Cardiac muscle cell (in vitro differentiated cells and primary cell): ENCODE measurements around the gene BCAS3. TPM values are rescaled to one million over a fixed set of nuclear protein-coding genes. Genes with fewer than 3 reads are reported as not detected.

Source experiments
- DNase-seq, 2 donors: peaks; one replicate each; pipeline versions ENCODE4 v3.0.0 to v3.0.0-alpha.2; 2010 to 2017; ENCODE audit warnings: low read depth in 1 of 2, low spot score in 1 of 2
- H3K27ac ChIP-seq: fragments of 200-600 bp; sonication (generic); 2 replicates; pipeline ENCODE4 v1.5.1; 2016
- H3K27me3 ChIP-seq: fragments of 200-600 bp; sonication (generic); 2 replicates; pipeline ENCODE4 v1.6.0; 2016; ENCODE audit warnings: control low read depth
- H3K36me3 ChIP-seq: fragments of 200-600 bp; sonication (generic); 2 replicates; pipeline ENCODE4 v1.5.1; 2016; ENCODE audit warnings: control low read depth
- H3K4me1 ChIP-seq: fragments of 200-600 bp; sonication (generic); 2 replicates; pipeline ENCODE4 v1.8.1; 2017; ENCODE audit warnings: low read depth, mild to moderate bottlenecking, mixed run types
- H3K4me3 ChIP-seq: fragments of 200-600 bp; sonication (generic); 2 replicates; pipeline ENCODE4 v1.5.1; 2016; ENCODE audit warnings: mild to moderate bottlenecking
- H3K9me3 ChIP-seq: fragments of 200-600 bp; sonication (generic); 2 replicates; pipeline ENCODE4 v1.5.1; 2017; ENCODE audit warnings: low read depth, mild to moderate bottlenecking, control low read depth
- CTCF ChIP-seq: IDR thresholded peaks from 2 replicates; pipeline ENCODE4 v1.5.1; 2012; ENCODE audit warnings: low read depth, mild to moderate bottlenecking, low read length
- polyA plus RNA-seq: library from polyadenylated mRNA; unstranded; fragments of >200 nt; fragmentation: Nextera tagmentation; extraction: Ambion mirVana; gene quantifications from 2 replicates; pipeline ENCODE4 v1.2.1, GENCODE V29; 2016
- total RNA-seq: library from RNA; depleted of rRNA; stranded (reverse); fragments of >200 nt; gene quantifications from 2 replicates; pipeline ENCODE4 v1.2.3, GENCODE V29; 2016

BCAS3 gene
- total and polyA plus RNA-seq, 2 experiments from 2014 or later: 36.5 to 39.6 TPM

DNA sequence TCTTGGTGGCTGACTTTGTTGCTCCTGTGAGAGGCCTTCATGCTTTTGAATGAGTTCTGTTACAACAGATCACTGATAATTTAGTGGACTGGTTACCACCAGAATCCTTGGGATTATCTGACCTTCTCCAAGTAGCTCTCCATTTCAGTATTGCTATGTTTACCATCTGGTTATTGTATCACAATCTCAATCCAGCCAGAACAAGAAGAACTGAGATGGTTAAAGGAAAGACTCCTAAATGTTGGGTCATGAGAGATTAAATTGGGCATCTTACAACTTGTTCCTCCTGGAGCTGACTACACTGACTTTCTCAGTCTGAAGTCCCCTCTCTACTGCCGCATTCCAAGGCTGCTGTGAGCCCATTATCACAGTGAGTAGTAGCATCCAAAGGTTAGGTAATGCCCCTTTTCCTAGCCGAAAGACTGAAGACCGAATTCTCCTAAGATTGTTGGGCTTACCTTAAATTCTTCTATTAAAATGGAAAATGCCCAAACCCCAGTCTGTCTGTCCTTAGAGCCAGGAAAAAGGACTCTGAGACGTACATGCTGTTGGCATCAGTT, 540.3 kb downstream of the BCAS3 start:
- H3K4me3 ChIP-seq: no peak overlapping the region
- H3K36me3 ChIP-seq: no peaks in the 10 kb centered on the region
- TF ChIP-seq CTCF: no peak
- DNase-seq: no peak
- H3K4me1 ChIP-seq: peaks cover 18% of the 10 kb centered on the region
- no peaks in the 10 kb centered on the region for H3K9me3 ChIP-seq
- no peaks in the 10 kb centered on the region for H3K27me3 ChIP-seq
- H3K27ac ChIP-seq: no peak overlapping the region

DNA sequence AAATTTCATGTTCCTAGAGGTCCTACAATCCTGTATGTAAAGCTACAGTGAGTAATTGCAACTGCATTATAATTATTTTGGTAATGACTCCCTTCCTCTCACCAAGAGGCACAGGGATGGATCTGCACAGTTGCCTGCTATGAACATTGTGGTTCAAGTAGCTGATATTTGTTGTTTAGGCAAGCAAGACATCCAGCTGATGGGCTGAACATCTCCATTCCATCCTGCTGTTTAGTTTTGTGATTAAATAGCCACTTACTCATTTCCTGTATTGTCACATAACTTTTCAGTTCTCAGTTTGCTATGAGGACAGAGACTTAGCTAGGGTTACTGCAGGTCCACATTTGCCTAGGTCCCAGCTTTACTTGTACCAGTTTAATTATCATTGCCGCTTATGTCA, 540.8 kb downstream of the BCAS3 start:
- DNase-seq: peak in 1 of 2 donors; percentile 46
- Histone ChIP-seq H3K27ac (no peak overlapping the region), H3K27me3 (no peaks in the 10 kb centered on the region), H3K9me3 (no peaks in the 10 kb centered on the region), H3K36me3 (no peaks in the 10 kb centered on the region), H3K4me1 (peaks cover 19% of the 10 kb centered on the region), H3K4me3 (no peak overlapping the region)
- no peak for TF ChIP-seq CTCF

DNA sequence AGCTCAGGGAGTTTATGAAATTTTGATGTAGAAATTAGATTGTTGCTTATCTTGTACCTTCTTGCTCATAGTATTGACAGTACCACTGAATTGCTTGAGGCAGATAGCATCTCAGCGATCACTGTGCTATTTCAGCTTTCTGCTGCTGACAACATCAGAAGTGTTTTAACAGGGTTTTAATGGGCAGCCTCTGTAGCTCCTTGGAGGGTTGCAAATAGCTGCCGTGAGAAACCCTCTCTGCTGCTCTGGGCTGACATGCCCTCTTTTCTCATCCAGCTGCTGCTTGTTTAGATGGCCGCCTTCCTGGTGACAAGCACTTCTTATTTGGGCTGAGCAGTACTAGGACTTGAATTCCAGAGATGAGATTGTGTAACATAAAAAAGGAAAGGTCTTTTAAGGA, 541.8 kb downstream of the BCAS3 start:
- Histone ChIP-seq H3K27me3 (no peaks in the 10 kb centered on the region), H3K36me3 (no peaks in the 10 kb centered on the region), H3K4me1 (peaks cover 28% of the 10 kb centered on the region), H3K27ac (peak overlapping the region; percentile 15), H3K9me3 (no peaks in the 10 kb centered on the region), H3K4me3 (no peak overlapping the region)
- TF ChIP-seq CTCF: no peak
- DNase-seq: peak; percentile 71 to 82

DNA sequence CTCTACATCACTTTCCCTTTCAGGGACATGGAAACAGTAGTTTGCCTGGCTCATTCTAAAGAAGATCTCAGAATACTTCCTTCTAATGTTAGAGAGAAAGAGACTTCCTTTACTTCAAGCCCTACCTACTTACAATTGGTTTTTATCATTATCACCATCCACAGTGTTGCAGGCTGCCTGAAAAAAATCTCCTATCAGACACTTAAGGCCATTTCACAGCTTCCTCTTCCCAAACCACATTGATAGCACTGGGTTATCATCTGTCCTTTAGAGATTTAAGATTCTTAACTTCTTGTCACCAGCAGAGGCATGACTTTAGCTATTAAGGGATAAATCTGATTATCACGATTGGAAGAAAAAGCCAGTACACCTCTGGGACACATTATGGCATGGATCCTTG, 543.5 kb downstream of the BCAS3 start:
- Histone ChIP-seq H3K27ac (no peak overlapping the region), H3K36me3 (no peaks in the 10 kb centered on the region), H3K4me1 (peaks cover 39% of the 10 kb centered on the region), H3K4me3 (no peak overlapping the region), H3K27me3 (no peaks in the 10 kb centered on the region), H3K9me3 (no peaks in the 10 kb centered on the region)
- TF ChIP-seq CTCF: no peak
- DNase-seq: no peak

DNA sequence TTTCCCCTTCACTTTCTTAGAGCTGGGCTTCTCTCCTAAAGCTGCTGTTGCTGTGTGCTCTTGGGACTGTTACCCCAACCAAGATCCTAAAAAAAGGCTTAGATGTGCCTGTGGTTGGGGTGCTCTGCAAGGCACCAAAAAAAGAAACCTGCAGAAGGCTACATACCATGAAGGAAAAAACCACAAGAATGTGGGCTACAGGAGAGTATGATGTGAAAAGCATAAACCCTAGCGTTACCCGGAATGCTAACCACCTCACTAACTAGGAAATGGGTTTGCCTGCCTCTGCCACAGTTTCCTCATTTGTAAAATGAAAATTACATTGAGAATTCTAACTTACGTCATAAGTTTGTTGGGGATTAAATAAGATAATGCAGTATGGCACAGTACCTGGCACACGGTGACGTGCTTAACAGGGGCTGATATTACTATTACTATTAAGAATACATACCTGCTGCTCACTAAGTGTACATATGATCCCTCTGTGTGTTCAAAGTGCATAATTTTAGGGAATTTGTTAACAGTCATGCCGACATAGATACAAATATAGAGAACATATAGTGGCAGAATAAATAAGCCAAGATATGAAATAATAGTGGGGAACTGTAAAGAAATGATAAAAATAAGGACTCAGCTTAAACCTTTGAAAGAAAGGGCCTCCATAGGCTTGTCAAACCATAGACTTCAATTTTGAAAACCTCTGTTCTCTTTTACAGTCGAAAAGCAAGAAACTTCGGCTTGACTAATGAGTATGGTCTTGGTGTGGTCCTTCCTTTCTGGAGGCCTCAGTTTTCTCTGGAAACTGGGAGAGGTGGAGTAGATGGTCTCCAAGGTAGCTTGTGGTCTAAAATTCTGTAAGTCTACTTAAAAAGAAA, 544.2 kb downstream of the BCAS3 start:
- DNase-seq: no peak
- H3K36me3 ChIP-seq: no peaks in the 10 kb centered on the region
- H3K27me3 ChIP-seq: no peaks in the 10 kb centered on the region
- no peaks in the 10 kb centered on the region for H3K9me3 ChIP-seq
- H3K4me3 ChIP-seq: no peak overlapping the region
- no peak for TF ChIP-seq CTCF
- H3K4me1 ChIP-seq: peaks cover 39% of the 10 kb centered on the region
- no peak overlapping the region for H3K27ac ChIP-seq
